ENCODE results near the gene DCTN5. TPM values are rescaled to one million over a fixed set of nuclear protein-coding genes. Genes with fewer than 3 reads are reported as not detected.

The DCTN5 gene
- total and polyA plus RNA-seq, 2 of the 13 experiments (the other 11 are each of a cell fraction or from before 2014, with no cell fraction given): 105 to 207 TPM

GRCh38 chr16:23678430-23679273, 37.4 kb downstream of the DCTN5 start, which contains the start of gene PLK1 (continued):
- TF ChIP-seq, protein P1, sequence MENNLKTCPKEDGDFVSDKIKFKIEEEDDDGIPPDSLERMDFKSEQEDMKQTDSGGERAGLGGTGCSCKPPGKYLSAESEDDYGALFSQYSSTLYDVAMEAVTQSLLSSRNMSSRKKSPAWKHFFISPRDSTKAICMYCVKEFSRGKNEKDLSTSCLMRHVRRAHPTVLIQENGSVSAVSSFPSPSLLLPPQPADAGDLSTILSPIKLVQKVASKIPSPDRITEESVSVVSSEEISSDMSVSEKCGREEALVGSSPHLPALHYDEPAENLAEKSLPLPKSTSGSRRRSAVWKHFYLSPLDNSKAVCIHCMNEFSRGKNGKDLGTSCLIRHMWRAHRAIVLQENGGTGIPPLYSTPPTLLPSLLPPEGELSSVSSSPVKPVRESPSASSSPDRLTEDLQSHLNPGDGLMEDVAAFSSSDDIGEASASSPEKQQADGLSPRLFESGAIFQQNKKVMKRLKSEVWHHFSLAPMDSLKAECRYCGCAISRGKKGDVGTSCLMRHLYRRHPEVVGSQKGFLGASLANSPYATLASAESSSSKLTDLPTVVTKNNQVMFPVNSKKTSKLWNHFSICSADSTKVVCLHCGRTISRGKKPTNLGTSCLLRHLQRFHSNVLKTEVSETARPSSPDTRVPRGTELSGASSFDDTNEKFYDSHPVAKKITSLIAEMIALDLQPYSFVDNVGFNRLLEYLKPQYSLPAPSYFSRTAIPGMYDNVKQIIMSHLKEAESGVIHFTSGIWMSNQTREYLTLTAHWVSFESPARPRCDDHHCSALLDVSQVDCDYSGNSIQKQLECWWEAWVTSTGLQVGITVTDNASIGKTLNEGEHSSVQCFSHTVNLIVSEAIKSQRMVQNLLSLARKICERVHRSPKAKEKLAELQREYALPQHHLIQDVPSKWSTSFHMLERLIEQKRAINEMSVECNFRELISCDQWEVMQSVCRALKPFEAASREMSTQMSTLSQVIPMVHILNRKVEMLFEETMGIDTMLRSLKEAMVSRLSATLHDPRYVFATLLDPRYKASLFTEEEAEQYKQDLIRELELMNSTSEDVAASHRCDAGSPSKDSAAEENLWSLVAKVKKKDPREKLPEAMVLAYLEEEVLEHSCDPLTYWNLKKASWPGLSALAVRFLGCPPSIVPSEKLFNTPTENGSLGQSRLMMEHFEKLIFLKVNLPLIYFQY (CRISPR knock-in tag; IDR thresholded peaks at IDR 0.05; ENCODE audit: borderline replicate concordance): peak; percentile 77
- TF ChIP-seq ZBTB3 (CRISPR knock-in tag; IDR thresholded peaks at IDR 0.05; ENCODE audit: borderline replicate concordance, low read depth) (peak; percentile 36; the same call in 1 of the 2 replicates), CTCF (CRISPR knock-in tag; IDR thresholded peaks at IDR 0.05) (peak; percentile 57), ZBTB43 (CRISPR knock-in tag; conservative IDR thresholded peaks at IDR 0.05) (no peak), ZNF691 (CRISPR knock-in tag; IDR thresholded peaks at IDR 0.05; ENCODE audit: borderline replicate concordance, low read depth) (peak; percentile 79; the same call in 1 of the 2 replicates), ELF3 (CRISPR knock-in tag; IDR thresholded peaks at IDR 0.05) (peak; percentile 91), TCF7 (IDR thresholded peaks at IDR 0.05; ENCODE audit: low read depth) (no peak; the same call in 1 of the 2 replicates), ETV5 (CRISPR knock-in tag; IDR thresholded peaks at IDR 0.05; ENCODE audit: borderline replicate concordance) (peak; percentile 64; the same call in 1 of the 2 replicates), BRF2 (CRISPR knock-in tag; IDR thresholded peaks at IDR 0.05) (peak; percentile 100), ATF5 (CRISPR knock-in tag; IDR thresholded peaks at IDR 0.05; ENCODE audit: low read depth) (no peak), ZNF256 (CRISPR knock-in tag; conservative IDR thresholded peaks at IDR 0.05) (peak; percentile 60; the same call in 1 of the 2 replicates)
- TF ChIP-seq, protein P2, sequence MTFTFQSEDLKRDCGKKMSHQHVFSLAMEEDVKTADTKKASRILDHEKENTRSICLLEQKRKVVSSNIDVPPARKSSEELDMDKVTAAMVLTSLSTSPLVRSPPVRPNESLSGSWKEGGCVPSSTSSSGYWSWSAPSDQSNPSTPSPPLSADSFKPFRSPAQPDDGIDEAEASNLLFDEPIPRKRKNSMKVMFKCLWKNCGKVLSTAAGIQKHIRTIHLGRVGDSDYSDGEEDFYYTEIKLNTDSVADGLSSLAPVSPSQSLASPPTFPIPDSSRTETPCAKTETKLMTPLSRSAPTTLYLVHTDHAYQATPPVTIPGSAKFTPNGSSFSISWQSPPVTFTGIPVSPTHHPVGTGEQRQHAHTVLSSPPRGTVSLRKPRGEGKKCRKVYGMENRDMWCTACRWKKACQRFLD (CRISPR knock-in tag; IDR thresholded peaks at IDR 0.05; ENCODE audit: borderline replicate concordance): peak; percentile 25; the same call in 1 of the 2 replicates
- TF ChIP-seq, protein P3, sequence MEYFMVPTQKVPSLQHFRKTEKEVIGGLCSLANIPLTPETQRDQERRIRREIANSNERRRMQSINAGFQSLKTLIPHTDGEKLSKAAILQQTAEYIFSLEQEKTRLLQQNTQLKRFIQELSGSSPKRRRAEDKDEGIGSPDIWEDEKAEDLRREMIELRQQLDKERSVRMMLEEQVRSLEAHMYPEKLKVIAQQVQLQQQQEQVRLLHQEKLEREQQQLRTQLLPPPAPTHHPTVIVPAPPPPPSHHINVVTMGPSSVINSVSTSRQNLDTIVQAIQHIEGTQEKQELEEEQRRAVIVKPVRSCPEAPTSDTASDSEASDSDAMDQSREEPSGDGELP (IDR thresholded peaks at IDR 0.05; ENCODE audit: borderline replicate concordance, low read depth): peak; percentile 64; the same call in 1 of the 2 replicates
